Measurements from ENCODE around the gene ABCG5. TPM values are rescaled to one million over a fixed set of nuclear protein-coding genes. Genes with fewer than 3 reads are reported as not detected.

ABCG5 gene
- total RNA-seq, 1 donor from 2014 or later: not detected

DNA sequence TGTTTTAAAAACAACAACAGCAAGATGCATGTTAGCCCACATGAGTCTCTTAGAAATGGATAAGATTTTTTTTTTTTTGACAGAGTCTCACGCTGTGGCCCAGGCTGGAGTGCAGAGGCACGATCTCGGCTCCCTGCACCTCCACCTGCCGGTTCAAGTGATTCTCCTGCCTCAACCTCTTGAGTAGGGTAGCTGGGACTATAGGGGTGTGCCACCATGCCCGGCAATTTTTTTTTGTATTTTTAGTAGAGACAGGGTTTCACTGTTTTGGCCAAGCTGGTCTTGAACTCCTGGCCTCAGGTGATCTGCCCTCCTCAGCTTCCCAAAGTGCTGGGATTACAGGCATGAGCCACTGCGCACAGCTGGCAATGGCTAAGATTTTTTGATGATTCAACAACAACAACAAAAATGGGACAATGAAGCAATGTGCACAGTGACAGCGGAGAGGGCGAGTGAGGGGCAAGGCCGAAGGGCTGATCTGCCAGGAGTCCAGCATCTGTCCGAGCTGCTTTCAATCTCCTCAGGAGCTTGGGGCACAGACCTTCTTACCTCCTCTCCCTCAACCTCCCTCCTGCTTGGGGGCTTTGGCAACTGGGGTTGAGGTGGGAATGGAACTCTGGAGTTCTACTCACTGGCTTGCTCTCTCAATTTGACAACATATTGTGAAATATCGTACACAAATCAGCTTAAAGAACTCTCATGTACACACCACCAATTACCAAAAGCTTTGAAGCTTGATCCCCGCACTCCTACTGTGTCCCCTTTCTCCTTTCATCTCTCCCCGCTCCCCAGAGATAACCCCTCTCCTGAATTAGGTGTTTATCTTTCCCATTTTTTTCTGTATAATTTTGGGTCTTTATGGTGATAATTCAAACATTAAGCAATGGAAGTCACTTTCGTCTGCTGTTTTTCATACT is 3.6 kb upstream of the ABCG5 start:
- FAIRE-seq: no peak
- DNase-seq (ENCODE audit: low read depth): no peak
- H3K36me3 ChIP-seq (ENCODE audit: control insufficient read depth, insufficient read depth, low read length): no peaks in the 10 kb centered on the region
- no peak overlapping the region for H3K4me3 ChIP-seq (ENCODE audit: low read depth, low read length)
- TF ChIP-seq CTCF (IDR thresholded peaks at IDR 0.05; ENCODE audit: insufficient read depth, low read length, severe bottlenecking): no peak
- H3K27me3 ChIP-seq (ENCODE audit: control insufficient read depth, insufficient read depth, low read length): peaks cover 2% of the 10 kb centered on the region

GRCh38 chr2:43840965-43841364 is 2.3 kb upstream of the ABCG5 start:
- H3K27me3 ChIP-seq (ENCODE audit: control insufficient read depth, insufficient read depth, low read length): peaks cover 2% of the 10 kb centered on the region
- H3K4me3 ChIP-seq (ENCODE audit: low read depth, low read length): no peak overlapping the region
- FAIRE-seq (no peak), DNase-seq (ENCODE audit: low read depth) (no peak)
- no peak for TF ChIP-seq CTCF (IDR thresholded peaks at IDR 0.05; ENCODE audit: insufficient read depth, low read length, severe bottlenecking)
- H3K36me3 ChIP-seq (ENCODE audit: control insufficient read depth, insufficient read depth, low read length): no peaks in the 10 kb centered on the region

- no peak for TF ChIP-seq CTCF (IDR thresholded peaks at IDR 0.05; ENCODE audit: insufficient read depth, low read length, severe bottlenecking)
- DNase-seq (ENCODE audit: low read depth) (no peak), FAIRE-seq (peak; percentile 7)
- Histone ChIP-seq H3K27me3 (ENCODE audit: control insufficient read depth, insufficient read depth, low read length) (peaks cover 2% of the 10 kb centered on the region), H3K36me3 (ENCODE audit: control insufficient read depth, insufficient read depth, low read length) (no peaks in the 10 kb centered on the region), H3K4me3 (ENCODE audit: low read depth, low read length) (no peak overlapping the region)
Measured at GRCh38 chr2:43839776-43840564, 1.3 kb upstream of the ABCG5 start.

DNA sequence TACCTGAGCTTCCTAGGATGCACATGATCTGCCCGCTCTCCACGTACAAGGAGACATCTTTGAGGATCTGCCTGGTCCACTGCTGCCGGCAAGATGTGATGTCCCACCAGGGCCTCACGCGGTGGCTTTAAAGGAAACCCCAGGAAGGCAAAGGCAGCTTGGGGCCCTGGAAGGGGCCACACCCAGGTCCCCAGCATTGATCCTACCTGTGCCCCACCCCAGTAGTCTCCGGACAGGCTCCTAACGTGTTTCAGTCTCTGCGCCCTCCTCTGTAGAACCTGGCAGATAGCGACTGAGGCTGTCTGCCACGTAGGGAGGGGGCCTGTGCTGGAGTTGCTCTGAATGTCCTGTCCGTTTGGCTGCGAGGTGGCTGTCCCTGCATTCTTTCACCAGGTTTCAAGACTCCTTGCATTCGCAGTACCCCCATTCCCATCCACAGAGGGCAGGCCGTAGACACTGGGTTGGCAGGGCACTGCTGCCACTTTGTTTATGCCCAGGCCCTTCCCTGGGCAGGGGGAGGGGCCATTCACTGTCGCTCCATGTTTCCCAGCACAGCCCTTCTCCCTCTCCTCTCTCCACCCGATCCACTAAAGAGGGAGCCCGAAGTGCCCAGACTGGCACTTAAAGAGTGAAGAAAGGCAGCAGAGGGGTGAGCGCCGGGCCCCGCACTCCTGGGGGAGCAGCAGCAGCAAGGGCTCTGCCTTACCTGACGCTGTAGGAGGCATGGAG is 644 bp downstream of the ABCG5 start:
- H3K4me3 ChIP-seq (ENCODE audit: low read depth, low read length): no peak overlapping the region
- H3K27me3 ChIP-seq (ENCODE audit: control insufficient read depth, insufficient read depth, low read length): peaks cover 2% of the 10 kb centered on the region
- no peak for TF ChIP-seq CTCF (IDR thresholded peaks at IDR 0.05; ENCODE audit: insufficient read depth, low read length, severe bottlenecking)
- H3K36me3 ChIP-seq (ENCODE audit: control insufficient read depth, insufficient read depth, low read length): no peaks in the 10 kb centered on the region
- no peak for DNase-seq (ENCODE audit: low read depth)
- FAIRE-seq: no peak

DNA sequence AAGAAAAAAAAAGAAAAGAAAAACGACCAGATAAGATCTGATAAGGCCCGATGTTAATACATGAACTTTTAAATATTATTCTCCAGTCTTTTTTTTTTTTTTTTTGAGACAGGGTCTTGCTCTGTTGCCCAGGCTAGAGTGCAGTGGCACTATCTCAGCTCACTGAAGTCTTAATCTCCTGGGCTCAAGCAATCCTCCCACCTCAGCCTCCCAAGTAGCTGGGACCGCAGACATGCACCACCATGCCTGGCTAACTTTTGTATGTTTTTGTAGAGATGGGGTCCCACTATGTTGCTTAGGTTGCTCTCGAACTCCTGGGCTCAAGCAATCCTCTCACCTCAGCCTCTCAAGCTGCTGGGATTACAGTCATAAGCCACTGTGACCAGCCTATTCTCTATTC is 1.6 kb downstream of the ABCG5 start:
- DNase-seq (ENCODE audit: low read depth) (no peak), FAIRE-seq (no peak)
- Histone ChIP-seq H3K36me3 (ENCODE audit: control insufficient read depth, insufficient read depth, low read length) (no peaks in the 10 kb centered on the region), H3K27me3 (ENCODE audit: control insufficient read depth, insufficient read depth, low read length) (peaks cover 3% of the 10 kb centered on the region), H3K4me3 (ENCODE audit: low read depth, low read length) (no peak overlapping the region)
- no peak for TF ChIP-seq CTCF (IDR thresholded peaks at IDR 0.05; ENCODE audit: insufficient read depth, low read length, severe bottlenecking)
